IPS-NIHi7 (cell line): ENCODE results near the gene IGFN1.
"Not testable (repeated sequence)": the region's sequence is repeated elsewhere in the genome, so short reads cannot be mapped to it uniquely, and the experiment has no call there.

Experiments
- DNase-seq: peaks from one replicate; pipeline ENCODE4 v3.0.0; 2012; ENCODE audit warnings: mixed read lengths; ENCODE audit errors: extremely low spot score

IGFN1 gene

GRCh38 chr1:201245082-201245481 lies 54.5 kb downstream of the IGFN1 start:
- DNase-seq: no peak

- DNase-seq: no peak
Measured at GRCh38 chr1:201248721-201249559, 58.3 kb downstream of the IGFN1 start.

- no peak for DNase-seq
Measured at GRCh38 chr1:201250326-201251011, 59.8 kb downstream of the IGFN1 start.

GRCh38 chr1:201251411-201251810 lies 60.8 kb downstream of the IGFN1 start:
- DNase-seq: no peak

GRCh38 chr1:201251851-201252430 lies 61.3 kb downstream of the IGFN1 start:
- no peak for DNase-seq

GRCh38 chr1:201252944-201253371 lies 62.3 kb downstream of the IGFN1 start:
- DNase-seq: no peak

- DNase-seq: peak; percentile 8
Measured at GRCh38 chr1:201253411-201253810, 62.8 kb downstream of the IGFN1 start.

GRCh38 chr1:201253906-201254624 lies 63.4 kb downstream of the IGFN1 start:
- peak; percentile 11 for DNase-seq

GRCh38 chr1:201254625-201255478 lies 64.2 kb downstream of the IGFN1 start:
- DNase-seq: peak; percentile 98

GRCh38 chr1:201255479-201256362 lies 65.1 kb downstream of the IGFN1 start:
- DNase-seq: peak; percentile 7

- DNase-seq: not testable (repeated sequence)
Measured at GRCh38 chr1:201258132-201258531, 67.5 kb downstream of the IGFN1 start.

- DNase-seq: no peak
Measured at GRCh38 chr1:201258763-201259230, 68.2 kb downstream of the IGFN1 start.

GRCh38 chr1:201259476-201260235 lies 69.0 kb downstream of the IGFN1 start:
- peak; percentile 83 for DNase-seq

GRCh38 chr1:201260236-201260590 lies 69.6 kb downstream of the IGFN1 start:
- DNase-seq: no peak

- DNase-seq: no peak
Measured at GRCh38 chr1:201260648-201261311, 70.2 kb downstream of the IGFN1 start.

GRCh38 chr1:201261771-201262547 lies 71.3 kb downstream of the IGFN1 start:
- DNase-seq: no peak

- peak; percentile 9 for DNase-seq
Measured at GRCh38 chr1:201262963-201263608, 72.5 kb downstream of the IGFN1 start.
